Stimulated activated CD4-positive, alpha-beta T cell treated with anti-CD3 and anti-CD28 coated beads, Interleukin-4, amount 100 ng/mL, for 48 hours (primary cell): ENCODE data around the gene PCDH7.

Experiments
- DNase-seq, 2 donors: peaks; one replicate each; pipeline ENCODE4 v3.0.0-alpha.2; 2020; ENCODE audit warnings: low read depth in 2 of 2

The PCDH7 gene, protein sequence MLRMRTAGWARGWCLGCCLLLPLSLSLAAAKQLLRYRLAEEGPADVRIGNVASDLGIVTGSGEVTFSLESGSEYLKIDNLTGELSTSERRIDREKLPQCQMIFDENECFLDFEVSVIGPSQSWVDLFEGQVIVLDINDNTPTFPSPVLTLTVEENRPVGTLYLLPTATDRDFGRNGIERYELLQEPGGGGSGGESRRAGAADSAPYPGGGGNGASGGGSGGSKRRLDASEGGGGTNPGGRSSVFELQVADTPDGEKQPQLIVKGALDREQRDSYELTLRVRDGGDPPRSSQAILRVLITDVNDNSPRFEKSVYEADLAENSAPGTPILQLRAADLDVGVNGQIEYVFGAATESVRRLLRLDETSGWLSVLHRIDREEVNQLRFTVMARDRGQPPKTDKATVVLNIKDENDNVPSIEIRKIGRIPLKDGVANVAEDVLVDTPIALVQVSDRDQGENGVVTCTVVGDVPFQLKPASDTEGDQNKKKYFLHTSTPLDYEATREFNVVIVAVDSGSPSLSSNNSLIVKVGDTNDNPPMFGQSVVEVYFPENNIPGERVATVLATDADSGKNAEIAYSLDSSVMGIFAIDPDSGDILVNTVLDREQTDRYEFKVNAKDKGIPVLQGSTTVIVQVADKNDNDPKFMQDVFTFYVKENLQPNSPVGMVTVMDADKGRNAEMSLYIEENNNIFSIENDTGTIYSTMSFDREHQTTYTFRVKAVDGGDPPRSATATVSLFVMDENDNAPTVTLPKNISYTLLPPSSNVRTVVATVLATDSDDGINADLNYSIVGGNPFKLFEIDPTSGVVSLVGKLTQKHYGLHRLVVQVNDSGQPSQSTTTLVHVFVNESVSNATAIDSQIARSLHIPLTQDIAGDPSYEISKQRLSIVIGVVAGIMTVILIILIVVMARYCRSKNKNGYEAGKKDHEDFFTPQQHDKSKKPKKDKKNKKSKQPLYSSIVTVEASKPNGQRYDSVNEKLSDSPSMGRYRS (N-terminal part only)

DNA sequence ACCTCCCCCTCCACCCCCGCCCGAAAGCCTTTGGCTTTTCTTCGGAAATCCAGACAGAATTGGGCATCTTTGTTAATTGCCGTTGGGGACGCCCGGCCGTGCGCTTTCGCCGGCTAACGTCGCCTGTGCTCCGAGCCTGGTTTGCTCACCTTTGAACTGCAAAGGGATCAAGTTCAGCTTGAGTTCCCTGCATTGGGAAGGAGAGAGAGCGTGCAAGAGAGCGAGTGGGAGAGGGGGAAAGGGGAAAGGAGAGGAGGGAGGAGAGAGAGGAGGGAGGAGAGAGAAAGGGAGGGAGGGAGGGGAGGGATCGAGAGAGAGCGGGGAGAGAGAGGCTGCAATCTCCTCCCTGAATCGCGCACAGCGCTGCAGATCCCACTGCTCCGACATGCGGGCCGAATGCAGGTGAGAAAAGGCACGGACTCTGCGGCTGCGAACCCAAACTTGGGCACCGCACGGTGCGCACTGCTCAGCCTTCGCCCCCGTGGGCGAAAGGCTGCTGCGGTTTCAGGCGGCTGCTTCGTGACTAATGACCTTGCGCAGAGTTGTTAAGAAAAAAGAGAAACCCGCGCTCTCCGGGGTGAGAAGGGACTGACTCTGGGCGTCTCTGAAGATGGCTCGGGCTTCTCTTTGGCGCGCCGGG, at the start of gene PCDH7:
Gene PCDH7 (plus strand): TSS at position 349 of the 640 bp plus-strand sequence. CDS start 1,054 bp downstream, outside the sequence.
- no peak for DNase-seq

GRCh38 chr4:30671926-30672448, 48.2 kb upstream of the PCDH7 start:
- no peak for DNase-seq

- no peak for DNase-seq
Measured at GRCh38 chr4:30696191-30696590, 24.0 kb upstream of the PCDH7 start.

GRCh38 chr4:30714408-30715031, 5.6 kb upstream of the PCDH7 start:
- no peak for DNase-seq

DNA sequence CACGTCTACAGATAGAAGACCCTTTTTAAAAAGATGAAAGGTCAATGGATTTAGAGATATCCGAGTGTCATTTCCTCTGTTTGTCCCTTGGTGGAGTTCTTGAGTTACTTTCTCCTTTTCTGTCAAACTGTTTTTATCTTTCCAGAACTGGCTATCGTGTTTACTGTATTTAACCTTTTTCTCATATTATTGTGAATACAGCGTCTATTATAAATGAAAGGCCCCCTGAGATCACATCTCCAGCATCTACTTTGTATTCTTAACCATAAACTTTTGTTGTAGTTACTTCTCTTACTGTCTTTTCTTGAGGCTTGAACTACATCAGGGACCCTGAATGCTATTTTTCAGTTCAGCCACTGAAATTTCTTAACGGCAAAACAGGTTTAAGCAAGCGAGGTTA, 4.0 kb upstream of the PCDH7 start:
- DNase-seq, result no peak

DNA sequence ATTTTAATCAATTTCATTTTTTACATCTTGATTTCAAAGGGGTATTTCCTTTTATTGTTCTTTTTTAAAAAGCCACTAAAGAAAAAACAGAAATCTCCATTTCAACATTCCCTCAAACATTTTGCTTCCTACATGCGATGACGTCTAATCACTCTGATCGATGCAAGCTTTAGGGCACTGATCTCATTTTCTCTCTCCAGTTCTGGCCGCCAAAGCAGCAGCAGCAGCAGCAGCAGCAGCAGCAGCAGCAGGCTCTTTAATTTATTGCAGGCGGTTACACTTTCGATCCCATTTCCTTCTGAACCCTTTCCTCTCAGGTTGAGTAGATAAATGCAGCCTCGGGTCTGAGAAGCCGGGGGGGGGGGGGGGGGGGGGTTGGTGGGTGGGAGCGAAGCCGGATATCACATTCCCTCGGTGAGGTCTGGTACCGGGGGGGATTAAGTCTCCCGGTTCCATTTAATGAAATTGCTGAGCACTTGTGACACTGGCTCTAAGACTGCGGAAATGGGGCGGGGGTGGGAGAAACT, 3.4 kb upstream of the PCDH7 start:
- no peak for DNase-seq

DNA sequence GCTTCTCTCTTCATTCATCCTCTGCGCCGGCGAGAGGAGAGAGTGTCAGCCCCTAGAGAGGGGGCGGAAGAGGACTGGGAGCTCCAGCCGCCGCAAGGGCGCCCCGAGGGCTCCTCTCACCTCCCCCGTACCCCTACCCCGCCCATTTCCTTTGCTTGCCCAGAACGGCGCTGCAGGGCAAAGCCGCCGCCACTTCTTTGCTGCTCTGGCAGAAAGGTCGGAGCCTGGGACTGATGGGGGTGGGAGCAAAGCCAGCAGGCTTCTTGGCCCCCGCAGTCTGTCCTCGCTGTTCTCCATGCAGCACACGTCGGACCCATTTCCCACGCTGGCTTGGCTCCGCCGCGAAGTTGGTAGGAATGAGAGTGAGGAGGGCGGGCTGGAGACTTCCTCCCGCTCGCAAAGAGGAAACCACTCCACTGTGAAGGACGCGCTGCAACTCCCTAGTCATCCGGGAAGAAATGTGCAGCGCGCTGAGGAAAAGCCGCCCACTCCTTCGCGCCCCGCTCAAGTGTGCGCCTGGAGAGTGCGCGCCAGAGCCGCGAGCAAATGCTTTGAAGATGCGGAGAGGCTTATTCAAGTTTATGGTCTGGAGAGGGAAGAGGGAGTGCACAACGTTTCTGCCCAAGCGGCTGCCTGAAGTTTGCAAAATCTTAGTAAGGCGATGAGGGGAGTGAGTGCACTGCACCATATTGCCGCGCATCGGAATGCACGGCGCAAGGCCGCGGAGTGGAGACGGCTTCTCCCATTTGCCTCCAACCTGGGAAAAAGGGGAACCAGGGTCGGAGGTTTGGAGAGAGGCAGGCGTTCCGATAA, 2.8 kb upstream of the PCDH7 start:
- no peak for DNase-seq

DNA sequence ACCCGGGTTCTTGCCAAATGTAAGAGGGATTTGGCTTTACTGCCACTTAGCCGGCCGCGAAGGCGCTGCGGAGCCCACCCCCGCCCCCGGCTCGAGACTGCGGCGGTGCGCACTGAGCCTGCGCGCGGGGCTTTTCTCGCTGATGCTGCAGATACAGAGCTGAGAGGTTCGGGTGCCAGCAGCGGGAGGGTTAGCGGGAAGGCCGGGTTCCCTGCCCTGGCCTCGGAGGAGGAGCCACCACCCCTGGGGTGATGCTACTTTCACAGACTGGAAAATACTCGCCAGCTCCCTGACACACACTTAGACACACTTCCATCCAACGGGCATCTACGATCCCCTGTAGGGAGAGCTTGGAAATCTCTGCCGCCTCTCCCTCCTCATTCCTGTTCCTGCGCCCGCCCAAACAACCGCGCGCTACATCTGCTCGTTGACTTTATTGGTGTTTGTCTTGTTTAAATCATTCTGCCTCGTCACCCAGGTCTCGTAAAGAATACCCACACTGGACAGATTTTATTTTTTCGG, 2.1 kb upstream of the PCDH7 start:
- no peak for DNase-seq

DNA sequence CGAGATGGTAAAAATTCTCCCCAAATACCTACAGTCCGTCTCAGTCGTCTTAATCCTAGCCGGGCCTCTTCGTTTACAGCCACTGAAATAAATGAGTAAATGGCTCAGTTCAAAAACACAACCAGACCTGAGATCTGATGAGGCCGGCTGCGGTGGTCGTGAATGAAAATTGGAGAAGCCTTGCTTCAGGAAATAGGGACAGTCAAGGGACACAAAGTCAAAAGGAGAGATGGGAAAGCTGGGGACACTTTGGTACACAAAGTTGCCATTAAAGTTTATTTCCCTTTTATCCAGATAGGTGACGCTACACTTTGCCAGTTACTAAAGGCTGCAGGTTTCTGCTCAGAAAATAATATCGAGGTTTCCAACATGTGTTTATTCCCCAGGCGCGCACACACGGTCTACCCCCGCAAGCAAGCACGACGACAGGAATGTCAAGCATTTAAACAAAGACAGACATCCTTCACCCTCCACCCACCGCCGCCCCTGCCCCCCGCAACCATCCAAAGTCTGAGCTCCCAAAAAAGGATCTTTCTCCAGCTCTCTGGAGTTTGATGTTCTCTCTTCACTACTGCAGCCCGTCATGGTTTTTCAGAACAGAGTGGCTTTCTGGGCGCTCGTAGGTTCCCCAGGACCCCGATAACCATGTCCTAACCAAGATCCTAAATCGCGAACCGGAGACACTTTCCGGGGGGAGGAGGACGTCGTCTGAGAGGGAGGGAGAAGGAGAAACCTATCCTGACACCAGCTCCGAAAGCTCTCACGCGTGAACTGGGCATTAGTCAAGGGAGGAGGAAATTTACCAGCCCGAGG, 1.3 kb upstream of the PCDH7 start:
- DNase-seq, result no peak

GRCh38 chr4:30719454-30720020, 632 bp upstream of the PCDH7 start:
- no peak for DNase-seq

DNA sequence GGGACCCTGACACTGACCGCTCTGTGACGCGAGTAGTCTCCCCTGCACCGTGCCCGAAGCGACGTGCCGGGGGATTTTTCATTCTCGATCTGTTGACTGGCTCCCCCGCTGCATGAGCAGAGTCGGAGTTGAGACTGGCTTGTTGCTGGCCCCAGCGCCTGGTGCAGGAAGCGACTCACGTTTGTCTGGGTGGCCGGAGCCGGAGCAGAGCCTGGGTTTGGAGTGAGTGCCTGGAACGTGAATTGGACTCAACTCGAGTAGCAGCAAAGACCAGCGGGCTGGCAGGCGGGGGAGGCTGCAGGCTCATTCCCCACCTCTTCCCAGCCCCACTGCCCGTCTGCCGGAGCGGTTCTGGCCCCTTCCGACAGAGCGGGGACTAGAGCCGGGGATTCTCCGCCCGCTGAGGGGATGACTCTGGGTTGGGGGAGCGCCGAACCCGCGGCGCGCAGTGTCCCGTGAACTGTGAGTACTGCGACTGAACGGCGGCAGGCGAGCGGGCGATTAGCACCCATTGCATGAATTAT, 554 bp downstream of the PCDH7 start:
- DNase-seq, result no peak

- DNase-seq, result no peak
Measured at GRCh38 chr4:30721185-30722091, 1.3 kb downstream of the PCDH7 start.

DNA sequence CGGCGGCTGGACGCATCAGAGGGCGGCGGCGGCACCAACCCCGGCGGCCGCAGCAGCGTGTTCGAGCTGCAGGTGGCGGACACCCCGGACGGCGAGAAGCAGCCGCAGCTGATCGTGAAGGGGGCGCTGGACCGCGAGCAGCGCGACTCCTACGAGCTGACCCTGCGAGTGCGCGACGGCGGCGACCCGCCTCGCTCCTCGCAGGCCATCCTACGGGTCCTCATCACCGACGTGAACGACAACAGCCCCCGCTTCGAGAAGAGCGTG, 1.9 kb downstream of the PCDH7 start:
- DNase-seq, result no peak

DNA sequence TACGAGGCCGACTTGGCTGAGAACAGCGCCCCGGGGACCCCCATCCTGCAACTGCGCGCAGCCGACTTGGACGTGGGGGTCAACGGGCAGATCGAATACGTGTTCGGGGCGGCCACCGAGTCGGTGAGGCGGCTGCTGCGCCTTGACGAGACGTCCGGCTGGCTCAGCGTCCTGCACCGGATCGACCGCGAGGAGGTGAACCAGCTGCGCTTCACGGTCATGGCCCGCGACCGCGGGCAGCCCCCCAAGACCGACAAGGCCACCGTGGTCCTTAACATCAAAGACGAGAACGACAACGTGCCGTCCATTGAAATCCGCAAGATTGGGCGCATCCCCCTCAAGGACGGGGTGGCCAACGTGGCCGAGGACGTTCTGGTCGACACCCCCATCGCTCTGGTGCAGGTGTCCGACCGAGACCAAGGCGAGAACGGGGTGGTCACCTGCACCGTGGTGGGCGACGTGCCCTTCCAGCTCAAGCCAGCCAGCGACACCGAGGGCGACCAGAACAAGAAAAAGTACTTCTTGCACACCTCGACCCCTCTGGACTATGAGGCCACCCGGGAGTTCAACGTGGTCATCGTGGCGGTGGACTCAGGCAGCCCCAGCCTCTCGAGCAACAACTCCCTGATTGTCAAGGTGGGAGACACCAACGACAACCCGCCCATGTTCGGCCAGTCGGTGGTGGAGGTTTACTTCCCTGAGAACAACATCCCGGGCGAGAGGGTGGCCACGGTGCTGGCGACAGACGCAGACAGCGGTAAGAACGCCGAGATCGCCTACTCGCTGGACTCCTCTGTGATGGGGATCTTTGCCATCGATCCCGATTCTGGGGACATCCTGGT, 2.4 kb downstream of the PCDH7 start:
- no peak for DNase-seq

- no peak for DNase-seq
Measured at GRCh38 chr4:30723201-30723955, 3.2 kb downstream of the PCDH7 start.

GRCh38 chr4:30724247-30724646, 4.1 kb downstream of the PCDH7 start:
- no peak for DNase-seq
